HG03039 (cell line): Measurements from ENCODE around the gene MTMR1.

Source experiments
- ATAC-seq: cut with Tn5 transposase; IDR thresholded peaks from one replicate; pipeline ENCODE4 v1.9.1; 2021; ENCODE audit warnings: mild to moderate bottlenecking, moderate library complexity; ENCODE audit not compliant: unreplicated experiment

Gene MTMR1

DNA sequence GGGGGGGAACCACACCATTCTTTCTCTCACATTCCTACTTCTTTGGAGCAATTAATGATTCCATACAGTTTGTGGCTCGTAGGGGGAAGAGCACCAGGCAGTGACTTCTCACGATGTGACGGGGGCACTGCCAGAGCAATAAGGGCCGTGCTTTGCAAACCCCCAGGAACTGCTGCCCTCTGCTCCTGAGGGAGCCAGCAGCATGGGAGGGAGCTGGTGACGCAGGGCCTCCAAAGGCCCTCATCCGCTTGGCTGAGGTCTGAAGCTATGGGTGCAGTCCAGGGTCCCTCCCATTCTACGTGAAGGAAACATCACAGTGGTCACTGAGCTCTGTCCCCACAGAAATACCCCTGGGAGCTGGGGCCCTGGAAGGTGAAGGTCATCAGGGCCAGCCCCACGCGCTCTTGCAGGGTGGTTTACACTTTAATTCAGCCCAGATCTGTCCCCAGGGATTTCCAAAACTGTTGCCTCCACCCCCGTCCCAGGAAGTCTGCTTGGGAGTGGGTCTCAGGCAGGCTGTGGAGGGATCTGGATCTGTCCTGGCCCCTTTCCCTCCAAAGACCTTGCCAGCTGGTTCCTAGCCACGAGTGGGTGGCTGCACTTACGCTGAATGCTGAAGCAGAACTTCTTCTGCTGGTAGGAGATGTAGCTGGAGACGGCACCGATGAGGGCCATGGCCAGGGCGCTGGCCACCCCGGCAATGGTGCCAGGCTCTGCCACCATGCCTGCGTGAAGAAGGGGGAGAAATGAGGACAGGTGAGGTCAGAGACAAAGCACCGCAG, 82.6 kb downstream of the MTMR1 start:
- ATAC-seq = no peak

GRCh38 chrX:150777328-150777992, 84.3 kb downstream of the MTMR1 start:
- no peak for ATAC-seq

DNA sequence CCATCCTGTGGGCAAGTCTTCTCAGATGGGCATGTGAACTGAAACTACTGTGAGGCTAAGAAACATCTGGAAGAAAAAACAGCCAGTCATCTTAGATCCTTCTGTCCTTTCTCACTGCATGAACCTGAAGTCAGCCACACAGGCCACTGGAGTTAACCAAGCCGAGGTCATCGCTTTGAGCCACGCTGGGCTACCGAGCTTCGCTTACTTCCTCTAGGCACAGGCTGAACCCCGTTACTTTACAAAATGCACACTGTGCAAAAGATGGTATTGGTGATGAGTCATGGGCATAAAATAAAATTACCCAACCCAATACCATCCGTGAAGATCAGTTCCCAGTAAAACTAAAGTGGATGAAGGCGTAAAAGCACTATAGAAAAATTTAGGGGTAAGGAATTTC, 86.2 kb downstream of the MTMR1 start:
- no peak for ATAC-seq

- ATAC-seq = no peak
These were observed 88.5 kb downstream of the MTMR1 start for GRCh38 chrX:150781677-150782076.

GRCh38 chrX:150790021-150790420, 96.8 kb downstream of the MTMR1 start:
- ATAC-seq = no peak

DNA sequence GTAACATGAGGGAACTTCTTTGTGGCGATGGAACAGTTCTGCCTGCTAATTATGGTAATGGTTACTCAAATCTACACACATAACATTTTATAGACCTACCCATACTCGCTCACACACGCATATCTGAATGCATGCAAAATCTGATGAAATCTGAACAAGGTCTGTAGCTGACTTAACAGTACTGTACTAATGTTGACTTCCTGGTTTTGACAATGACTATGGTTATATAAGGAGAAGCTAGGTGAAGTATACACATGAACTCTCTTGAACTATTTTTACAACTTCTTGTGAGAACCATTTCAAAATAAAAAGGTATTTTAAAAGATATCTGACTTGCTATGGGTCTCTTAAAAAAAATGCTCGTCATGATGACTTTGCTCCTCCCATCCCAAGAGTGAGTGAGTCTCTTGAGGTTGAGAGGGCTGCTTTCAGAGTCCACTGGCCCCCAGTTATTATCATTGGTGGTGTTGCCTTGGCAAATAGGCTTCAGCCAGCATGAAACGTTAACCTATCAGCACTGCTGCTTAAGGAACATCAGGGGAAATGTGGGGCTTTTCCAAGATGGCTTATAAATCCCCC, 99.8 kb downstream of the MTMR1 start:
- no peak for ATAC-seq

- no peak for ATAC-seq
These were observed 112.5 kb downstream of the MTMR1 start for GRCh38 chrX:150805736-150806135.

- no peak for ATAC-seq
These were observed 113.6 kb downstream of the MTMR1 start for GRCh38 chrX:150806827-150807226.

- no peak for ATAC-seq
These were observed 120.7 kb downstream of the MTMR1 start for GRCh38 chrX:150813922-150814321.
